Measurements from ENCODE around the gene ARSI.

ARSI gene

DNA sequence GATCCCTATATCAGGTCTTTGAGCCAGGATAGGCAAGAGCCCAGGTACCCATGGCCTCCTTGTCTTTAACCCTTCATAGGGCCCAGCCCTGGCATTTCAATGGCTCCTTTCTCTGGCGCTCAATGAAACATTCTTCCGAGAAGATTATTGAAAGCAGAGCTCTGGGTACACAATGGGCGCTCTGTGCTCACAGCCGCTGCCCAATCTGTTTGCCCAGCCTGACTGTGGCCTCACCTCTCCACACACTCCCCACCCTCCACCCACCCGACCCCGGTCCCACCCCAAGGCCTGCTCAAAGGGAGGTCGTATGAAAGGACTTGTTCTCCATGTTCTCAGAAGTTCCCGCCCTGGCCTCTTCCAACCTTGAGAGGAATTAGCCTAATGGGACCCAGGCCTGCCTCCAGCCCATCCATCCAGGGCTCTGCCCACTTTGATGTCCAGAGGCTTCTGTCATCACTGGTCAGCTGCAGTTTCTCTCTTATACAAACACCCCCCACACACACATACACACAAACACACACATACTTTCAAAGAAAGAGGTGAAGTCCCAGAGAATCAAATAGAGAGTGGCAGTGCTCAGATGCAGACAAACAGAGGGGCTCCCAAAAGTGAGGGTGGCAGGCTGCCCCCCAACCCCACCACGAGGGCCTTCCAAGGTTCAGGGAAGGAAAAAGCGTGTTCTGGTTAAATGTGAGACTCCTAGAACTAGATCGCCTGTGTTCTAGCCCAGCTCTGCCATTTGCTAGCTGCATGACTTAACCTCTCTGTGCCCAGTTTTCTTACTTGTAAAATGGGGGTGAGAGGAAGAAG lies 5.1 kb upstream of the ARSI start:
- DNase-seq (ENCODE audit: low read depth), result no peak

DNA sequence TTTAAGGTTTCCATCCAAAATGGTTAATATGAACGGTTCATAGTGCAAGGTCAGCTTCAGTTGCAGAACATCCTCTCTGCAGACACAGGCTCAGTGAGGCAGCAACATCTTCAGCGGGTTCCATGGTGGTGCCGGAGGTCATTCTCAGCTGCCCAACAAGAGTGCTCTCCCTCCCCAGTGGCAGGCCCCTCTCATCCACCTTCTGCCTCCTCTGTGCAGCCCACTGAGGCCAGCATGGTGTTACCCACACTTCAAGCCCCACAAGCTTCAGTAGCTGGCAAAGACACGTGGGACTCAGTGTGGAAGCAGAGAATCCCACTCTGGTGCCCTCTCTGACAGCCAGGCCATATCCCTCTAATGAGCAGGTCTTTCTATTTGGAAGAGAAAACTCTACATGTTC lies 4.1 kb upstream of the ARSI start:
- DNase-seq (ENCODE audit: low read depth), result no peak

DNA sequence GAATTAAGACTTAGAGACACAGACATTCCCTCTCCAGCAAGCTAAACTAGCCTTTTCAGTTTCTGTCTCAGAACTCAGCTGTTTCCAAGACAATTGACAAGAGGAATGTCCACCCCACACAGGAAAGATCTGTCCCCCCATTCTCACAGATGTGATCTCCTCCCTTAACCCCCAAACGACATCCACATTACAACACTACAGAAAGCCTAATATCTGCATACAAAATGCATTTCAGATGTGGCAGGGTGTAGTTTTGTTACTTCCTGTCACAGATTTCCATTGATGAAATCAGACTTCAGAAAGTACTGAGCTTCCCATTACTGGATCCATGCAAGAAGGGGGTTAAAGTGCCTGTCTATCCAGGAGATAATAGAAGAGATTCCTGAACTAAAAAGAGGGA lies 2.9 kb upstream of the ARSI start:
- DNase-seq (ENCODE audit: low read depth), result no peak

DNA sequence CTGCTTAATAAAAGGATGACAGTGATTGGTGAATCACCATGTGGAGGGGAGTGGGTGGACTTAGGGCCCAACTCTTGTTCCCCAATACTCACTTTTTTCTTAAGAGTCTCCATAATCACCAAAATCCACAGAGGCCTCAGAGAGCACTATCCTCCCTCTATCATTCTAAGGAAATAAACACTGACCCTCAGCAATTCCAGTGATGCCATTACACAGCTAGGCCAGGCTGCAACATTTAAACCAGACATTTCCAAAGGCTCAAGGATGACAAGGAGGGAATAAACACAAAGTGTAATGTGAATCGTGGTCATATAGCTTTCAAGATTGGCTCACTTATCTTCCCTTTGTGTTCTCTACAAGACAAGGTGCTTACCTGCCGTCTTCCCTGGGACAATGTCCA lies 2.4 kb upstream of the ARSI start:
- DNase-seq (ENCODE audit: low read depth), result no peak

DNA sequence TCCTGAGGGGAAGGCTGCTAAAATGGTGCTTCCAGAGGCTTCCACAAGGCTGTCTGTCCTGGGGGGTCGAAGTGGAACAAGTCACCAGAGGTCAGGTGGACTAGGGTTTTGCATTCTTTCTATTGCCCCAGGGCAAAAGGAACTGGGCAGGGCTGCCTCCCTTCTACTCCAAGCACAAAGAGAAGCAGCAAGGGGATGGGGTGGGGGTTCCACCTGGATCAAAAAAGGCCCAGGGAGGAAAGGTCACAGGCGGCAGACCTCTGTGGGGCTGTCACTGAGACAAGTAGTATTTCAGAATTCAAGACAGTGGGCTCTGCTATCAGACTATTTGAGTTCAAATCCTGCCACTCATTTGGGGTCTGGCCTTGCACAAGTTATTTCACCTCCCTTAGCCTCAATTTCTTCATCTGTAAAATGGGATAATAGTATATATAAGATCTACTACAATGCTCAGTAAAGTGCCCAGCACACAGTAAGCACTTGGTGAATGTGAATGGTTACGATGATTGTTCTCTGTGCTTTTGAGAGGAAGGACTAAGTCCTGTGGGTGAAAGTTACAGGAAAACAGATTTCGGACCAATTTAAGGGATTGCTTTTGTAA lies 1.9 kb upstream of the ARSI start:
- no peak for DNase-seq (ENCODE audit: low read depth)

DNA sequence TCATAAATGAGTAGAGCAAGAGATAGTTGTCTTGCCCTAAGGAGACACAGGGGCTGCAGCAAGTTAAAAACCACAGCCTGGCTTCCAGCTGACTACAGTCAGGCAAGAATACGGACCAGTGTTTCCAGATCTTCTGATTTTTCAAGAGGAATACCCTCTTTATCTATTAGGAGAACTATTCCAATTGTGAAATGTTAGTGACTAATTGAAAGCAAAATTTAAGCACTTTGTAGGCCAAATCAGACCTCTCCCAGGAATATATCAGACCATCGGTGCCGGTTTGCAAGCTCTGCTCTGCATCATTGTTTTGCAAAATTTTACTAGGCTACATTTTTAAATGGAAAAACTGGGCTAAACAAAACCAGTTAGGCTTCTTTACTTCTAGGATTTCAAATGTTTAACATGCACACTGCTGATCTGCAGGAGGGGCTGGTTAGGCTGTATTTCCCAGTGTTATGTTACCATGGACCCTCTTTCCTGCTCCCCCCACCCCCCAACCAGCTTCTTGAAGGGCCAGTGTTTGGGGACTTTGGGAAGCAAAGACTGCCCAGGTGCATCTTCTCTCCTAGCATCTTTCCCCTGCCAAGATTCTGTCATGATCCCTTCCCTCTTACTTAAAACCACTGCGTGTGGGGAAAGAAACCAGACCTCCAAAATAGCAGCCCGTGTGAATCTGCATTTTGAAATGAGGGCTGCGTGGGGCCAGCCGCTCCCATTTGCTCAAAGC lies 1.1 kb upstream of the ARSI start:
- no peak for DNase-seq (ENCODE audit: low read depth)

DNA sequence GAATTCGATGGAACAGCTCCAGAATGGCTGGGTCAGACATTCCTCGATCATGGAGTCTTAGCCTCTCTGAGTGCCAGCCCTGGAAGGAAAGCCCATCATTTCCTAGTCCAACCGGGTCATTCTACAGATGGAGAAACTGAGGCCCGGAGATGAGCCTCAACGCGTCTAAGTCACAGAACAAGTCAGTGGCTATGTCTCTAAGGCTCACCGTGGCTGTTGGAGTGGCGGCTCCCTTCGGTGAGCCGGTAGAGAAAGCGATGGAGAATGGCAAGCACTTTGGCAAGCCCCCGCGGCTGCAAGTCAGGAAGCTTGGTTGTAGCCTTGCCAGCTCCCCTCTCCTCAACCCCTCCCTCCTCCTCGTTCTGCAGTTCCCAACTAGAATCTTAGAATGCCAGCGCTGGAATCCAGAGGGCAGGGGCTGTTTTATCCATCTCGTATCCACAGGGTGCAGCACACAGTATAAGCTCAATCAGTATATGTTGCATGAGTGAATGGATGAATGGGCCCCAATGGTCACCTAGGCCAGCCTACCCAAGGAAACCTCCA lies 438 bp upstream of the ARSI start:
- DNase-seq (ENCODE audit: low read depth), result no peak

DNA sequence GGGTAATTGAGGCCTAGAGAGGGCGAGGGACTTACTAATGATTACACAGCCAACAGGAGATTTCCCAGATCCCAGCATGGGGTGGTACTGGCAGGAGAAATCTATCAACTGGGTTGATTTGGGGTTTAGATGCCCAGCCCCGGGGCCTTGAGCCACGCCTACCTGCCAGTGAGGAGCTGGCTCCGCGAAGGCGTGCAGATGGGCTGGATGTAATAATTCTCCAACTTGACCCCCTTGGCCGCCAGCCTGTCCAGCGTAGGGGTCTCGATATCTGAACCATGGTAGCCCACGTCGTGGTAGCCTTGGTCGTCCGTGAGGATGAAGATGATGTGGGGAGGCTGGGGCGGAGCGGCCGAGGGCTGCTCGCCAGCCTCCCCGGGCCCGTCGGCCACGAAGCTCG lies 804 bp downstream of the ARSI start:
- DNase-seq (ENCODE audit: low read depth), result no peak

DNA sequence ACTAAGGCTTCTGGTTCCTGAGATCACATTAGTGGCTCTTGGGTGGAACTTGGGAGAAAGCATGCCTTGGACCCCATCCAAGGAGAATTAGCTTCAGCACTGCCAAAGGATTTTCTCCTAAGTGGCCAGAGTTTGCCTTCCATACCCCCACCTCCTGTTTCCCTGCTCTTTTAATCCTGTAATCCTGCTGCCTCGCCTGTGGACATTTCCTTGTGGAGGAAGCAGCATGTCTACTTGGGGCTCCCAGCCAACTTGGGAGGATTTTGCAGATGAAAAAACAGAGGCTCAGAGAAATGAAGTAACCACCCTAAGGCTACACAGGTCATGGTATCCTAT lies 1.6 kb downstream of the ARSI start:
- no peak for DNase-seq (ENCODE audit: low read depth)

DNA sequence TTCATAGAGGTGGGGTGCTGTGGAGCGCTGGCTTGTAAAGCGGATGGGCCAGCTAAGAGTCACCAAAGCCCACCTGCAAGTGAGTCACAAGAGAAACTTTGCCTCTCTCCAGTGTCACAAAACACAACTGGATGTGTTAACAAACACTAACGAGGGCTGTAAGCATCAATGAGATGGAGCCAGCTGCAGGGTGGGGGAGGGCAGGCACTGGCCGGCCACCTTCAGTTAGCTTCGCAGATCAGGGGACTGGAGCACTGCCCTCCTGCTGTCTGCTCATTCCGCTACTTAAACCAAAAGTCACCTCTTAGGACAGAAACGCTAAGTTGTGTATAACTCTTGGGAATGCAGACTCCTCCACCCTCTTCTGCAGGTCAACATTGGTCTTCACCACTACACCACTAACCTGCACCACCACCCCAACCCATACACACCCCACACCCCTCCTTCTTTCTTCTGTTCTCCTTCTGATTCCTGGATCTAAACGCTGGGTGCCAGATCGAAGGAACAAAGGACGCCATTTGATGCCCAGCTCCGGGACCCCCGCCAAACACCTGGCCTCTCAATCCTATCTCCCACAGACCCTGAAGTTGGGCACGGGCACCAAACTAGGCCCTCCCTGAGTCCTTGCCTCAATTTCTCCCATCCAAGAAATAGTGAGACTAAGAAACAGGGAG lies 2.1 kb downstream of the ARSI start:
- DNase-seq (ENCODE audit: low read depth), result no peak

DNA sequence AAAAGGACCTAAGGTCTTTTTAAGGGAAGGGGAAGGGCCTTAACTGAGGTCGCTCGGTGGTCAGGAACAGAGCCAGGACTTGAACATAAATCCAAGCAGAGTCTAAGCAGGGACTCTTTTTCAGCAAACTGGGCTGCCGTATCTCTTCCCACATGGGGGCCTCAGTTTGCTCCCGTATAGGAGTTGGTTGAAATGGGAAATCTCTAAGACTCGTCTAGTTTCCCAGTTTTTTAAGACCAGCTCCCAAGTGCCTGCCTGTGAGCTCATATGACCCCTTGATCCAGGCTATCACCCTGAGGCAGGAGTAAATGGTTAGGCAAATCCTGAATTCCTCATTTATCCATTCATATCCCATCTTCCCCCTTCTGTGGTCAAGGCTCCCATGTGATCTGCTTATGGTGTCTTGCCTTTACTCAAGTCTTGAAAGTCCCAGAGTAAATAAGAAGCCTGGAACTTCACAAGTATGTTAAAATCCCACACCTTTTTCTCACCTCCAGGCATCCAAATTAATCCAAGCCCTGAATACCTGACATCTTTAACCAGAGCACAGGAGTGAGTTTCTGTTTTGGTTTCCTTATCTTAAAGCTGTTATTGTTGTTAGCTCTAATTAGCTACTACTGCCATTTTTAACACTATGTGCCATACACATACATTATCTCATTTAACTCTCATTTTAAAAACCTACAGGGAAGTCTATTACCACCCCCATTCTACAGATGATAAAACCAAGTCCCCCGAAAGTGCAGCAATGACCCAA lies 3.0 kb downstream of the ARSI start:
- DNase-seq (ENCODE audit: low read depth), result no peak

DNA sequence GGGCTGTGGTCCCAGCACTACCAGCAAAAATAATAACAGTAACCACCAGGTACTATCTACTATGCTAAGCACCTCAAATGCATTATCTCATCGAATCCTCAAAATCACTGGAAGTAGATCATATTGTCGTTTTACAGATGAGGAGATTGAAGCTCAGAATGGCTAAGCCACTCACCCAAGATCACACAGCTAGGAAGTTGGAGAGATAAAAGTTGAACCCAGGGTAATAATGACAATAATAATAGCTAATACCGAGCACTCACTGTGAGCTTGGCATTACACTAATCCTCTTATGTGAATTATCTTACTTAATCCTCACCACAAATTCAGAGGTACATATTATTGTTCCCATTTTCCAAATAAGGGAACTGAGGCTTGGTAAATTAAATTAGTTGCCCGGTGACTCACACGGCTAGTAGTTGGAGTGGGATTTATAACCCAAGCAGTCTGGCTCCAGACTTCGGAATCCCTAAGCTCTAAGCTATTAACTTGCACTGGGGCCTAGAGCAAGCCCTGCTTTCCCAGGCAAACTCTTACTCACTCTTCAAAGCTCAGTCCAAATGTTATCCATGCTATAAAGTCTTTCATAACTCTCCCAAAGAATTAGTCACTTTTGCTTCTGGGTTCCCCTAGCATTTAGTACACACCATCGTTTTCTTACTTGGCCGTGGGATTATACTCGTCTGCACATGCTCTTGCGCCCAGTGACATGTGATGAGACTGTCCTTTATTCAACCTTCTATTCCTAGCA lies 3.8 kb downstream of the ARSI start:
- no peak for DNase-seq (ENCODE audit: low read depth)

DNA sequence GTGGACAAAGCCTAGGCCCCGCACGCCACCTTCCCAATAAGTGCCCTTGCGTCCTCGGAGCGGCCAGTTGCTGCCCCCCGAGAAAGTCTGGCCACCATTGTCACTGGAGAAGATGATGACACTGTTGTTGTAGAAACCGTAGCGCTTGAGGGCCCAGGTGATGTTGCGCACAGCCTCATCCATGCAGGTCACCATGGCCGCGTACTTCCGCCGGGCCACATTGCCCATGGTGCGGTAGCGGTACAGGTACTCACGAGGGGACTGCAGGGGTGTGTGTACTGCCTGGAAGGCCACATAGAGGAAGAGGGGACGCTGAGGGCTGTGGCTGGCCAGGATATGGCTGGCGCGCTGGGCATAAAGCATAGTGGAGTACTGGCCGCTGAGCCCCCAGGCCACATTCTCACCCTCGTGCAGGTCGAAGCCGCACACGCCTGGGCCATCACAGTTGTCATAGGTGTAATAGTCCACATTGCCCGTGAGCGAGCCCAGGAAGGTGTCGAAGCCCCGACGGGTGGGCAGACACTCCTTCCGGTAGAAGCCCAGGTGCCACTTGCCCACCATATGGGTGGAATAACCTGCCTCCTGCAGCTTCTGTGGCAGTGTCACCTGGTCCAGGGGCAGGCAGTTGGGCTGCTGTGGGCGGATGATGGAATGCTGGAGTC lies 4.6 kb downstream of the ARSI start:
- no peak for DNase-seq (ENCODE audit: low read depth)

DNA sequence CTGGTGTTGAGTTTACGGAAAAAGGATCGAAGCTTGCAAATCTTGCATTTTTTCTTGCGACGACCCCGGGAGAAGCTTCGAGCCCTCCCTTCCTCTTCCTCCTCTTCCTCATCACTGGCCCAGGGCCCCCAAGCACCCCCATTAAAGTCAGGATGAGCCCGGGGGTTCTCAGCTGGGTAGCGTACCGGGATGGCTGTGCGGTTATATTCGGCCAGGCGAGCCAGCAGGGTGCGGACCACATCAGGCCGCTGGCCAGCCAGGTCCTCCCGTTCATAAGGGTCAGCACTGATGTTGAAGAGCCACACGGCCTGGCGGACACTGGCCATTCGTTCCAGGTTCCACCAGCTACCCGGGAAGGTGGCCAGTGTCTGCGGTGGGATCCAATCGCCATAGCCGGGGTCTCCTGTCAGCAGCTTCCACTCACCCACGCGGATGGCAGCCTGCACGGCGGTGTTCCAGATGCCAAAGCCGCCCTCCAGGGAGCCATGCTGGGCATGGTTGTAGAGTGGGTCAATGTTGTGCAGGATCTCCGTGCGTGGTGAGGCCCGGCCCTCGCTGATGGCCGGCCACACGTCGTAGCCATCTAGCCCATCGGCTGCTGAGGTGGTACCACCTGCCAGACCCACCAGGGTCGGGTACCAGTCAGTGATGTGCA lies 5.3 kb downstream of the ARSI start:
- no peak for DNase-seq (ENCODE audit: low read depth)

DNA sequence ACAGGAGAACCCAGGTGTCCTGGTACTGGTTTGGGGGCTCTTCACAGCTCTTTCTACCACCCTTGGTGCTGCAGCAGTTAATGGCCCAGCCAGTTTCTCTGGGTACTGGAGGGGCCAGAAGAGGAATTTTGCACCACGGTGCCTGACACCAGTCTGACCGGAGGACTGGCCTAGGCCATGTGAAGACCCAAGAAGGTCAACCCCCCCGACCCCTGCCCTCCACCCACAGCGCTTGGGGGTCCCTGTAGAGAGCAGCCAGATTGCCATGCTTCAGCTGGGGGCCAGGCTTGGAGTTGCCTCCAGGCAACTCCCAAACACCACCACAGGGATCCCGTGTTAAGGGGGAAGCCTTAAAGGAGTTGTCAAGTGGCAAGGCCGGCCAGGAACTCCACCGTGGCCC lies 6.2 kb downstream of the ARSI start:
- DNase-seq (ENCODE audit: low read depth), result no peak

DNA sequence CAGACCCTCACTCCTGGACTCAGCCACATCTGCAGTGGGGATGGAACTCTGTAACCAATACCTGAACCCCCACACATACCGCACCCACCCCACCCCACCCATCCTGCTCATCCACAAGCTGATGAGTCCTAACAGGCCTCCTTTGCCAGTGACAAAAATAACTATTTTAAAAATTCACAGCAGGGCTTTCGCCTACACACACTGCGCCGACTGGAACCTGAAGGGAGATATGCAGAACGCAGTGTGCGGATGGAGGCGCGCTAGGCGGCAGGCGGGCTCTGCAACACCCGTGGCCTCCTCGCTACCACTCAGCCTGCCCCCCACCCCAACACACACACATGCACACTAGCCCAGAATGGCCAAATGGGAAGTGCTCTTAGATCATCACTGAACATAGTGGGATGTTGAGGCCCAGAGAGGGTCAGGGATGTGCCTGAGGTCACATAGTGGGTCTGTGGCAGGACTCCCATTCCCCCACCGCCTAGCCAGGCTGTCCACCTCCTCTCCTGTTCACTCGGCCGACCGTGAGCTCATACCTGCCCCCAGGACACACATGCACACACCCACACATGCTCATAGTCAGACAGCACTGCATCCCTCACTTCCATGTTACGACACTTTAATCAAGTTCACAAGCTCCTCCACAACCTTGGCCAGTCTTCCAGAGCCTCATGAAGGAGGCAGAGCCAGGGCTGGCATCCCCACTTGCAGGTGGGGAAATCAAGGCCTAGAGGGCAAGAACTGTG lies 6.8 kb downstream of the ARSI start:
- DNase-seq (ENCODE audit: low read depth), result no peak

DNA sequence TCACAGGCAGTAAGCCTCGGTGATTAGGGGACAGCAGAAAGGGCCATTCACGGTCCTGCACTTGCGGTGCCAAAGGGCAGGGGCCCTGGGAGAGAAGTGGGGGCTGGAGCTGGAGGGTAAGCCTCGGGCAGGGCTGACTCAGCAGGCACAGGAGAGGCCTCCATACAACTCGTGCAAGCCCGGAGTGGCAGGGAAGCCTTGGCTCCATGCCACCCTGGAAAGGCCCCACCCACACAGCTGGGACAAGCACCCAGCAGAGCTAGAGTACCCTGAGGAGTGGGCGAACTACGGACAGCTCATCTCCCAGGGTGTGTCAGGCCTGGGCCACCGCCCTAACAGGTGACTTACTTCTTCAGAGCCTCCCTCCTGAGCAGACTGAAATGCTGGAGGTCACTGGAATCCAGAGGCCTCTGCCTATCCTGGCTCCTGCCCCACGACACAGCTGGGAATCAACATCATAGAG lies 7.5 kb downstream of the ARSI start:
- DNase-seq (ENCODE audit: low read depth), result no peak

DNA sequence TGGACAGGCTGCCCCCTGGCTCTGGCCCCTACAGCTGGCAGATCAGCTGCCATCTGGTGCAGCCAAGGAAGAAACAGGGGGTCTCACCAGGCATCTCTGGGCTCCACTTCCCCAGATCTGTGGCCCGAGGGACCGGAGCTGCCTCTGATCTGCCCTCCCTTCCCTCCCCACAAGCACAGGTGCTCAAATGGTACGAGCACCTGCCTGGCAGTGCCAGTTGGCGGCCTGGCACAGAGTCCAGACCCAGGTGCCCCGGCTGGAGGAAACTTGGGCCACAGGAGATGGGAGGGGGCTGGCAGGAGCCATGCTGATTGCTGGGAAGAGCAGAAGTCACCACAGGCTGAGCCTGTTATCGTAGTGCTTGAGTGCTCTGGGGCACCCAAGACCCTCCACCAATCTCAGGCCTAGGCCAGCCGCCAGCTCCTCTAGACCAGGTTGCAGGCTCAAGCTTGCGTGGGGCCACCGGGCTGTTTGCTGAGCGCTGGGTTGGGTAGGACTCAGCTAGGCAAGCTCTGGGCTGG lies 8.1 kb downstream of the ARSI start:
- DNase-seq (ENCODE audit: low read depth), result no peak

All from HS-27A (cell line).